ENCODE results near the gene PGLYRP1. TPM values are rescaled to one million over a fixed set of nuclear protein-coding genes. Genes with fewer than 3 reads are reported as not detected.

Gene PGLYRP1
- polyA plus RNA-seq, 1 of the 3 experiments (the other 2 are of a cell fraction): not detected

GRCh38 chr19:45999653-46000121 lies 23.2 kb downstream of the PGLYRP1 start (continued):
- TF ChIP-seq POLR2AphosphoS5 (IDR thresholded peaks at IDR 0.05; ENCODE audit: low read depth, low read length) (no peak), RCOR1 (IDR thresholded peaks at IDR 0.05; ENCODE audit: low read length) (no peak), ELF1 (IDR thresholded peaks at IDR 0.05) (no peak)

DNA sequence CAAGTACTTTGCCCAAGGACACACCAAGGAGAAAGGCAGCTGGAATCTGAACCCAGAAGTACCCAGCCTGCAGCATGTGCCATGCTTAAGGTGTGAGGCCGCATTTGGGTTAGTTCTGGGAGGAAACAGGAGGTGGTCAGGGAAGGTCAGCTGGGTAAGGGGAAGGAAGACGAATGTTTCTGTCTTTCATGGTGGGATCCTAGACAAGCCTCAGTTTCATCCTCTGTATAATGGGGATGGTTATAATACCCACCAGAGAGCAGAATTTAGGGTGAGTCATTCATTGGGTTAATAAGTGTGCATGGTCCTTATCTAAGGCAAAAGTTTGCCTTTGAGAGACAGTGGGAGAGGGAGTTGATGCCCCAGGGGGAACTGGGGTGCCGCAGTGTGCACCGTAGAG lies 24.0 kb downstream of the PGLYRP1 start:
- Histone ChIP-seq H3K9me2 (no peaks in the 10 kb centered on the region), H3K4me3 (ENCODE audit: low read depth in 2 of 2, low read length in 1 of 2) (no peak overlapping the region), H3K9ac (no peak overlapping the region), H4K20me1 (ENCODE audit: insufficient read depth) (no peaks in the 10 kb centered on the region), H3F3A (replicated peaks; ENCODE audit: insufficient read depth) (peaks cover 12% of the 10 kb centered on the region), H3K27ac (ENCODE audit: low read depth in 2 of 2, low read length in 1 of 2) (no peak overlapping the region; a peak in 1 of 4 replicates), H3K4me1 (ENCODE audit: control insufficient read depth in 1 of 2, insufficient read depth in 2 of 2, low read depth in 1 of 2, low read length in 1 of 2) (peaks cover 0 to 12% of the 10 kb centered on the region in 2 experiments; a peak in 1 of 4 replicates), H3K27me3 (ENCODE audit: insufficient read depth) (no peaks in the 10 kb centered on the region), H3K9me3 (no peaks in the 10 kb centered on the region), H3K36me3 (replicated peaks in 1 of 2; ENCODE audit: control insufficient read depth in 1 of 2, insufficient read depth in 2 of 2, low read length in 1 of 2) (no peaks in the 10 kb centered on the region), H2AFZ (ENCODE audit: low read depth) (no peak overlapping the region), H3K79me2 (ENCODE audit: insufficient read depth) (peaks cover 19% of the 10 kb centered on the region), H3K4me2 (no peak overlapping the region)
- TF ChIP-seq GATA2 (CRISPR knock-in tag; IDR thresholded peaks at IDR 0.05) (no peak), SIN3A (IDR thresholded peaks at IDR 0.05; ENCODE audit: borderline replicate concordance, low read depth, low read length) (no peak), FOSL2 (IDR thresholded peaks at IDR 0.05; ENCODE audit: borderline replicate concordance, low read depth) (no peak), MXI1 (IDR thresholded peaks at IDR 0.05; ENCODE audit: low read depth, low read length) (no peak), CHD2 (IDR thresholded peaks at IDR 0.05; ENCODE audit: low read length, partially characterized antibody) (no peak), ELF1 (IDR thresholded peaks at IDR 0.05) (no peak), MEF2A (IDR thresholded peaks at IDR 0.05; ENCODE audit: borderline replicate concordance, low read depth) (no peak), NFIC (IDR thresholded peaks at IDR 0.05; ENCODE audit: borderline replicate concordance) (no peak), REST (IDR thresholded peaks at IDR 0.05; ENCODE audit: low read depth, low read length) (no peak)
- TF ChIP-seq, protein P1, sequence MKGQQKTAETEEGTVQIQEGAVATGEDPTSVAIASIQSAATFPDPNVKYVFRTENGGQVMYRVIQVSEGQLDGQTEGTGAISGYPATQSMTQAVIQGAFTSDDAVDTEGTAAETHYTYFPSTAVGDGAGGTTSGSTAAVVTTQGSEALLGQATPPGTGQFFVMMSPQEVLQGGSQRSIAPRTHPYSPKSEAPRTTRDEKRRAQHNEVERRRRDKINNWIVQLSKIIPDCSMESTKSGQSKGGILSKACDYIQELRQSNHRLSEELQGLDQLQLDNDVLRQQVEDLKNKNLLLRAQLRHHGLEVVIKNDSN (IDR thresholded peaks at IDR 0.05; ENCODE audit: borderline replicate concordance, low read depth): no peak
- TF ChIP-seq, protein P2, sequence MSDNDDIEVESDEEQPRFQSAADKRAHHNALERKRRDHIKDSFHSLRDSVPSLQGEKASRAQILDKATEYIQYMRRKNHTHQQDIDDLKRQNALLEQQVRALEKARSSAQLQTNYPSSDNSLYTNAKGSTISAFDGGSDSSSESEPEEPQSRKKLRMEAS (IDR thresholded peaks at IDR 0.05; ENCODE audit: low read depth): no peak
- TF ChIP-seq, protein P3, sequence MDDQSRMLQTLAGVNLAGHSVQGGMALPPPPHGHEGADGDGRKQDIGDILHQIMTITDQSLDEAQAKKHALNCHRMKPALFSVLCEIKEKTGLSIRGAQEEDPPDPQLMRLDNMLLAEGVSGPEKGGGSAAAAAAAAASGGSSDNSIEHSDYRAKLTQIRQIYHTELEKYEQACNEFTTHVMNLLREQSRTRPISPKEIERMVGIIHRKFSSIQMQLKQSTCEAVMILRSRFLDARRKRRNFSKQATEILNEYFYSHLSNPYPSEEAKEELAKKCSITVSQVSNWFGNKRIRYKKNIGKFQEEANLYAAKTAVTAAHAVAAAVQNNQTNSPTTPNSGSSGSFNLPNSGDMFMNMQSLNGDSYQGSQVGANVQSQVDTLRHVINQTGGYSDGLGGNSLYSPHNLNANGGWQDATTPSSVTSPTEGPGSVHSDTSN (IDR thresholded peaks at IDR 0.05): no peak
- ChIA-PET POLR2A (interaction anchor here (0.6 kb wide), 1 partner anchor 1477 kb away, joined by 3 read pairs; no protein-coding TSS in a partner anchor), CTCF (interaction anchor here (1.0 to 3.5 kb wide), 3 partner anchors 12 to 30 kb away, joined by 3 to 13 read pairs (median 9); no protein-coding TSS in a partner anchor)
- DNase-seq: no peak
- WGBS (ENCODE audit: low lambda C conversion rate): 100% methylated on average over 4 of the region's 4 CpGs
